ENCODE measurements around the gene TEX30. TPM values are rescaled to one million over a fixed set of nuclear protein-coding genes. Genes with fewer than 3 reads are reported as not detected.

Gene TEX30
- total RNA-seq = 14.6 and 31.2 TPM in 2 replicates

GRCh38 chr13:102773441-102774213 lies at the start of gene TEX30:
Gene TEX30 (minus strand): TSS chr13:102773786. CDS start chr13:102770026, 3,760 bp downstream.

GRCh38 chr13:102798581-102799425 lies 25.2 kb upstream of the TEX30 start, which contains the start of the genes BIVM and POGLUT2:
Gene BIVM (plus strand): TSS chr13:102799119. CDS start chr13:102807268, 8,149 bp downstream.
Gene POGLUT2 (minus strand): TSS chr13:102798976. CDS start chr13:102798670, 306 bp downstream.

Other genes starting within 250 kb of the TEX30 start
- 82.4 and 84.7 TPM in 2 replicates for gene TPP2, start 176.8 kb downstream of the TEX30 start, total RNA-seq
- gene METTL21C, start 78.7 kb downstream of the TEX30 start, total RNA-seq = not detected in 2 replicates
- gene POGLUT2, start 25.2 kb upstream of the TEX30 start, total RNA-seq = 14.1 and 20.1 TPM in 2 replicates
- gene BIVM, start 25.3 kb upstream of the TEX30 start, total RNA-seq = 19.8 and 20.1 TPM in 2 replicates
- gene ERCC5, start 72.2 kb upstream of the TEX30 start, total RNA-seq = 65.7 and 73.0 TPM in 2 replicates